NCI-H526 treated with DMSO at 0.1 percent for 48 hours (cell line): Measurements from ENCODE around the gene ISY1.
"Not testable (repeated sequence)": the region's sequence is repeated elsewhere in the genome, so short reads cannot be mapped to it uniquely, and the experiment has no call there.

Experiments
- DNase-seq: peaks from one replicate; lab custom pipeline; 2025; lab: John Stamatoyannopoulos, UW

Gene ISY1

GRCh38 chr3:129160891-129161859, at the start of gene ISY1:
ISY1 (minus strand) TSS chr3:129161063; CDS start chr3:129160975, 88 bp downstream.
- DNase-seq = peak; percentile 100

GRCh38 chr3:129207479-129207878, 46.6 kb upstream of the ISY1 start:
- no peak for DNase-seq

GRCh38 chr3:129205109-129205832, 44.4 kb upstream of the ISY1 start:
- DNase-seq = no peak

GRCh38 chr3:129204473-129204872, 43.6 kb upstream of the ISY1 start:
- no peak for DNase-seq

GRCh38 chr3:129199366-129199765, 38.5 kb upstream of the ISY1 start:
- no peak for DNase-seq

- no peak for DNase-seq
These were observed 36.5 kb upstream of the ISY1 start for GRCh38 chr3:129197321-129197720.

GRCh38 chr3:129196601-129197000, 35.7 kb upstream of the ISY1 start:
- no peak for DNase-seq

- DNase-seq = no peak
These were observed 34.9 kb upstream of the ISY1 start for GRCh38 chr3:129195731-129196256.

- not testable (repeated sequence) for DNase-seq
These were observed 28.9 kb upstream of the ISY1 start for GRCh38 chr3:129189793-129190192.

- no peak for DNase-seq
These were observed 27.0 kb upstream of the ISY1 start for GRCh38 chr3:129187857-129188256.

GRCh38 chr3:129185783-129186182, 24.9 kb upstream of the ISY1 start:
- no peak for DNase-seq

- not testable (repeated sequence) for DNase-seq
These were observed 24.1 kb upstream of the ISY1 start for GRCh38 chr3:129184784-129185542.

- no peak for DNase-seq
These were observed 23.5 kb upstream of the ISY1 start for GRCh38 chr3:129184396-129184657.

GRCh38 chr3:129183569-129184395, 22.9 kb upstream of the ISY1 start, which contains the start of gene CNBP:
CNBP (minus strand) TSS chr3:129183896; CDS start chr3:129171757, 12,139 bp downstream.
- DNase-seq = peak; percentile 95

- DNase-seq = peak; percentile 19
These were observed 21.7 kb upstream of the ISY1 start for GRCh38 chr3:129182390-129183185.

- no peak for DNase-seq
These were observed 21.0 kb upstream of the ISY1 start for GRCh38 chr3:129181819-129182218.

- DNase-seq = no peak
These were observed 19.6 kb upstream of the ISY1 start for GRCh38 chr3:129180461-129180860.

- no peak for DNase-seq
These were observed 15.2 kb upstream of the ISY1 start for GRCh38 chr3:129176051-129176450.

- DNase-seq = no peak
These were observed 12.9 kb upstream of the ISY1 start for GRCh38 chr3:129173725-129174124.

- DNase-seq = no peak
These were observed 12.3 kb upstream of the ISY1 start for GRCh38 chr3:129173206-129173605.
